Endothelial cell (in vitro differentiated cells): Measurements from ENCODE around the gene FRMD6. TPM values are rescaled to one million over a fixed set of nuclear protein-coding genes. Genes with fewer than 3 reads are reported as not detected.

Experiments
- DNase-seq: peaks from one replicate; pipeline ENCODE4 v3.0.0; 2021; ENCODE audit warnings: low spot score
- H3K27ac Mint-ChIP-seq: one replicate; pipeline ENCODE4 v1.8.0; 2021; ENCODE audit warnings: mixed read lengths, inconsistent platforms; ENCODE audit not compliant: unreplicated experiment
- H3K27me3 Mint-ChIP-seq: one replicate; pipeline ENCODE4 v1.8.0; 2021; ENCODE audit warnings: mild to moderate bottlenecking, moderate library complexity, mixed read lengths, inconsistent platforms; ENCODE audit not compliant: unreplicated experiment
- H3K36me3 Mint-ChIP-seq: one replicate; pipeline ENCODE4 v1.8.0; 2021; ENCODE audit warnings: mild to moderate bottlenecking, low read depth, mixed read lengths, inconsistent platforms; ENCODE audit not compliant: unreplicated experiment
- H3K4me1 Mint-ChIP-seq: one replicate; pipeline ENCODE4 v1.8.0; 2021; ENCODE audit warnings: mild to moderate bottlenecking, mixed read lengths, inconsistent platforms; ENCODE audit not compliant: unreplicated experiment
- H3K4me3 Mint-ChIP-seq: one replicate; pipeline ENCODE4 v1.8.0; 2021; ENCODE audit warnings: mild to moderate bottlenecking, mixed read lengths, inconsistent platforms; ENCODE audit not compliant: unreplicated experiment
- H3K9me3 Mint-ChIP-seq: one replicate; pipeline ENCODE4 v1.8.0; 2021; ENCODE audit warnings: mixed read lengths, inconsistent platforms; ENCODE audit not compliant: unreplicated experiment
- CTCF ChIP-seq: fragments of 200-600 bp; sonication (generic); IDR thresholded peaks from one replicate; pipeline ENCODE4 v1.5.0; 2021; ENCODE audit warnings: antibody characterized with exemption; ENCODE audit not compliant: unreplicated experiment
- total RNA-seq: library from RNA; stranded (reverse); fragmentation: NEBNext Ultra II Directional; extraction: Animal tissue kit (Norgen Biotek cat#: 25700); gene quantifications from one replicate; pipeline ENCODE4 v1.2.1, GENCODE V29; 2021; ENCODE audit not compliant: unreplicated experiment

FRMD6 gene
- total RNA-seq, 1 donor from 2014 or later: 45.3 TPM

GRCh38 chr14:51607711-51608110 lies 44.0 kb upstream of the FRMD6 start:
- H3K27me3 Mint-ChIP-seq: peaks cover 6% of the 10 kb centered on the region
- TF ChIP-seq CTCF: no peak
- no peaks in the 10 kb centered on the region for H3K4me1 Mint-ChIP-seq
- H3K9me3 Mint-ChIP-seq: no peaks in the 10 kb centered on the region
- H3K4me3 Mint-ChIP-seq: no peak overlapping the region
- DNase-seq: no peak
- no peaks in the 10 kb centered on the region for H3K36me3 Mint-ChIP-seq
- no peak overlapping the region for H3K27ac Mint-ChIP-seq

DNA sequence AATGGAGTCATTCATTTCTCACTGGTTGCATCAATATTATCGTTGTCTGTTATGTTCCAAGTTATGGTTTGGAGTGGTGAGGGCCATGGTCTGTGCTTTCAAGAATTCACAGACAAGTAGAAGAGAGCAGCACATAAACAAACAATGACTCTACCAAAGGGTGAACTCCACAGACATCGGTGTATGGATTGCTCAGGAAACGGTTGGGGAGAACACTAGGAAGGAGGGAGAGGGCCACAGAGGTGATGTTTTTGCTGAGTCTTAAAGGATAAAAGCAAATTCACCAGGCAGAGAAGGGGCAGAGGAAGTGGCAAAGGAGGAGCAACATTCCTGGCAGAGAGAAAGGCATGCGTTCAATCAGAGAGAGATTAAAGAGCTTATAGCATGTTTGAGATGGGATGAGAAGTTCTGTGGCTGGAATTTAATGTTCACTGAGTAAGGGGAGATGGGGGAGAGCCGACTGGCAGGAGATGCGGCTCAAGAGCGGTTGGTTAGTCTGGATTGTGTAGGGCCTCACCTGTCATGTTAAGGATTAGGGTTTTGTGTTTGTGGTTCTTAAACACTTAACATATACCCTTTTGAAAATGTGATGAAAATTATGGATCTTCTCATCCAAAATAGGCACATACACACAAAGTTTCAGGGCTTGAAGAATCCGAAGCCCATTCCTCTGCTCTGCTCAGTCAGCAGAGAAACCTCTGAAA lies 42.3 kb upstream of the FRMD6 start:
- no peak for TF ChIP-seq CTCF
- DNase-seq: no peak
- Mint-ChIP-seq H3K4me3 (no peak overlapping the region), H3K36me3 (no peaks in the 10 kb centered on the region), H3K27ac (no peak overlapping the region), H3K4me1 (no peaks in the 10 kb centered on the region), H3K9me3 (no peaks in the 10 kb centered on the region), H3K27me3 (peaks cover 8% of the 10 kb centered on the region)

- H3K27ac Mint-ChIP-seq: no peak overlapping the region
- no peaks in the 10 kb centered on the region for H3K4me1 Mint-ChIP-seq
- no peaks in the 10 kb centered on the region for H3K9me3 Mint-ChIP-seq
- peaks cover 8% of the 10 kb centered on the region for H3K27me3 Mint-ChIP-seq
- H3K4me3 Mint-ChIP-seq: no peak overlapping the region
- no peak for TF ChIP-seq CTCF
- DNase-seq: no peak
- H3K36me3 Mint-ChIP-seq: no peaks in the 10 kb centered on the region
Measured at GRCh38 chr14:51609955-51610283, 41.8 kb upstream of the FRMD6 start.

DNA sequence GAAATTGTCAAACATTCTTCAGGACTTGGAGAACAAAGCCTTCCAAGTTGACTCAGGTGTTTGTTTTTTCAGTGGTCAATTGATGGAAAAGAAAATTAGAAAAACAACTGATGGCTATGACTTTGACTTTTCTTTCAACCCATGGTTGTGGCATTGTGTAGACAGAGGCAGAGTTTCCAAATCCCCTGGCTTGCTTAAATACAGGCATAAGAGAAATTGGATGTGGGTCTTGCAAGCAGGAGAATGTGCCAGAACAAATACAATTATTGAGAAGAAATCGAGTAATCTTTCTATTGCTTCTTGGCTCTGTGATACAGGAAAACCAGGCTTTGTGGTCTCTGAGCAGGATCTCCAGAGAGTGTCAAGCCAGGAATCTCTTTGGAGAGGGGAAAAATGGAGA lies 40.9 kb upstream of the FRMD6 start:
- Mint-ChIP-seq H3K27me3 (peaks cover 8% of the 10 kb centered on the region), H3K27ac (no peak overlapping the region), H3K4me1 (no peaks in the 10 kb centered on the region), H3K36me3 (no peaks in the 10 kb centered on the region), H3K9me3 (no peaks in the 10 kb centered on the region), H3K4me3 (no peak overlapping the region)
- no peak for DNase-seq
- TF ChIP-seq CTCF: no peak

GRCh38 chr14:51612449-51612848 lies 39.3 kb upstream of the FRMD6 start:
- peaks cover 5% of the 10 kb centered on the region for H3K27me3 Mint-ChIP-seq

More at GRCh38 chr14:51612449-51612848, 39.3 kb upstream of the FRMD6 start:
- H3K4me3 Mint-ChIP-seq: no peak overlapping the region
- no peak for DNase-seq
- no peak for TF ChIP-seq CTCF
- no peaks in the 10 kb centered on the region for H3K9me3 Mint-ChIP-seq
- no peaks in the 10 kb centered on the region for H3K36me3 Mint-ChIP-seq
- H3K27ac Mint-ChIP-seq: no peak overlapping the region
- H3K4me1 Mint-ChIP-seq: no peaks in the 10 kb centered on the region
